ENCODE results near the gene POU2F3.

POU2F3 gene

DNA sequence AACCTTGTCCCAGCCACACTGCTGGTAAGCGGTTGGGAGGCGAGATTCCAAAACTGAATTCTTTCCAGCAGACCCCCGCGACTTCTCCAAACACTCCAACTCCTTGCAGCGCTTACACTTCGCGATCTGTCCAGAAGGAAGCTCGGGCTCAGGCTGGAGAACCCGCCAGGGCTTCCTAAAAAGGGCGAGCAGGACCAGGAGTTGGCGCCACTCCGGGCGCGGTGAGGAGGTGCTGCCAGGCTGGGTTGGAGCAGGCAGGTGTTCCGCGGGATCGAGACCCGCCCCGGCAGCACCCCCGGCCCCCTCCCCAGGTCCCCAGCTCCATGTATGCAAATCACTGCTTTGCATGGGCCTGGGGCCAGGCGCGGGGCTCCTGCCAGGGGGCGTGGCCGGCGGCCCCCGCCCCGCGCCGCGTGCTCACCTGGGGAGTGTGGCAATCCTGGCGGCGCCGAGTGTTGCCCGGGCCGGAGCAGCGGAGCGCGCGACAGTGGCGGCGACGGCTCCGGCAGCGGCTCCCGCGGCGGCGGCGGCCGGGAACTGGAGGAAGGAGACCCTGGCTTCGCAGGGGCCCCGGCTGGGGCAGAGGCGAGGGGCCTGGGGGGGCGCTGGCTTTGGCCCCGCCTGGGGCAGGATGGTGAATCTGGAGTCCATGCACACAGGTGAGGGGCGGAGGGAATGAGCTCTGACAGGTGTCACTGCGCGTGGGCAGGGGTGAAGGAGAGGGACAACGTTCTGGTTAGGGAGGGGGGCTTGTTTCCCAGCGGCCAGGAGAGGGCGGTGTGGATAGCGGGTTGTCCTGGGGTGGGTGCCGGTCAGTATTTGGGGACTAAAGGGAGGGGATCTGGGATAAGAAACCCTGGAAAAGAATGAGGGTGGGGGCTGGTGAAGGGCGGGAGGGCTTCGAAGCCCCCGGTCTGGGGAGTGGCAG, at the start of gene POU2F3:
Gene POU2F3 (plus strand): TSS at position 428 of the 928 bp plus-strand sequence. CDS start 204 bp downstream, at position 632.
- DNase-seq = no peak

GRCh38 chr11:120191058-120191457, 48.9 kb upstream of the POU2F3 start:
- DNase-seq = no peak

DNA sequence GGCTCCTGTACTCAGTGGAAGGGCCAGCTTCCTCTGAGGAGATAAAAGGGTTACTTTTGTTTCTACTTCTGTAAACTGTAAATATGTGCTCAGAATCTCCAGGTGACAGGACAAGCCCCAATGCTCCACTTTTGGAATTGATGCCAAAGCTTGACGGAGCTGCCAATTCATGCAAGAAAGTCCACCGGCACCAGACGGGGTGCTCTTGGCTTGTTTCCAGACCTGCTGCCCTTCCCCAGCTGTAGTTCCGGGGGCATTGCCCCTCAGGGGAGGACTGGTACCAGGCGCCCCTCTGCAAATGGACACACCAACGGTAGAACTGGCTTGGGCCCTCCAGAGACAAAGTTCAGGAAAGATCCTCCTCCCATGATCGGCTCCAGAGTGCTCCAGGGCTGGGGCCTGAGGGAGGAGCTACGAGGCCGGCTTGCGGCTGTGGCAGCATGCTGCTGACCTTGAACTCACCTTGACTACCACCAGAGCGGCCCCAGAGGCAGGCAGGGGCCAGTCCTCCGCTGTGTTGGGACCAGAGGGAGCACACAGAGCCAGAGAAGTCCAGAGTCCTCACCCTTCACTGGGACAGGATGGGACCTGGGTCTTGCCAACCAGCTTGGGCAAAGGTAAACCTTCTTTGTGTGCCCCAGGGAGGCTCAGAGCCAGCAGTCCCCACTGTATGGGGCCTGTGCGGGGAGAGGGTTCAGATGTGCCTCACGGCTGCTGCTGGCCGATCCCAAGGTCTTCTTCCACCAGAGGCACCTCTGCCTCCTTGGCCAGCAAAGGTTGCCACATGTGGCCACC, 46.9 kb upstream of the POU2F3 start:
- no peak for DNase-seq

- no peak for DNase-seq
These were observed 45.8 kb upstream of the POU2F3 start for GRCh38 chr11:120194166-120194565.

GRCh38 chr11:120195601-120196320, 44.2 kb upstream of the POU2F3 start:
- no peak for DNase-seq

DNA sequence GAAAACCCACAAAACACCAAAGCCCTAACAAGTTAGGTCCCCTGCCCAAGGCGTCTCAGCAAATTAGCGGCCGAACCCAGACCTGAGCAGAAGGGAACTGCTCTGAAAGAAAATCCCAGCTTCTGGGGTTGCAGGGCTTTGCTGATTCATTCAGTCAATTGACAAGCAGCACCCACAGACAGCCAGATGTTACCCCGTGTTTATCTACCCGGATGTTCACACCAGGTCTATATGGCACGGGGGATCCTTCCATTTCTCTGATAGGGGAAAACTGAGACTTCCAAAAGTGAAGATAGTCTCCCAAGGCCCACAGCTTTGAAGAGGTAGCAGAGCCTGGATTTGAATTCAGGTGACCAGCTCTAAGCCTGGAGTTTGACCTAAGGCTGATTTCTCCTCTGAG, 43.1 kb upstream of the POU2F3 start:
- no peak for DNase-seq

- DNase-seq = no peak
These were observed 42.6 kb upstream of the POU2F3 start for GRCh38 chr11:120197251-120197891.

DNA sequence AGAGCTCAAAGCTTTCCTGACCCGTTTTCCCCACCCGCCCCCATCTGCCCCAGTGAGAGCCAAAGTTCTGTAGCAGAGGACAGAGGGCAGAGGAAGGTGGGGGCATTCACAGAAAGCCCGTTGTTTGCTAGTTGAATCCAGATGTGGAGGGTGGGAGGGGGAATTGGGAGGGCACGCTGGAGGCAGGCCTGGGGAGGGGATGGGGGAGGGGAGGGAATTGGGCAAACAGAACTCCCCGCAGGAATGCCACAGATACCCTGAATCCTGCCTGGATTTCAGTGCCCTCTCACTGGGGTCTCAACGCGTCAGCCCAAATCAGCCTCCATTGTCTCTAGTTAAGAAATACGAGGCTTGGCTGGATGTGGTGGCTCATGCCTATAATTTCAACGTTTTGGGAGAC, 42.0 kb upstream of the POU2F3 start:
- no peak for DNase-seq

GRCh38 chr11:120198403-120198786, 41.5 kb upstream of the POU2F3 start:
- DNase-seq = no peak

DNA sequence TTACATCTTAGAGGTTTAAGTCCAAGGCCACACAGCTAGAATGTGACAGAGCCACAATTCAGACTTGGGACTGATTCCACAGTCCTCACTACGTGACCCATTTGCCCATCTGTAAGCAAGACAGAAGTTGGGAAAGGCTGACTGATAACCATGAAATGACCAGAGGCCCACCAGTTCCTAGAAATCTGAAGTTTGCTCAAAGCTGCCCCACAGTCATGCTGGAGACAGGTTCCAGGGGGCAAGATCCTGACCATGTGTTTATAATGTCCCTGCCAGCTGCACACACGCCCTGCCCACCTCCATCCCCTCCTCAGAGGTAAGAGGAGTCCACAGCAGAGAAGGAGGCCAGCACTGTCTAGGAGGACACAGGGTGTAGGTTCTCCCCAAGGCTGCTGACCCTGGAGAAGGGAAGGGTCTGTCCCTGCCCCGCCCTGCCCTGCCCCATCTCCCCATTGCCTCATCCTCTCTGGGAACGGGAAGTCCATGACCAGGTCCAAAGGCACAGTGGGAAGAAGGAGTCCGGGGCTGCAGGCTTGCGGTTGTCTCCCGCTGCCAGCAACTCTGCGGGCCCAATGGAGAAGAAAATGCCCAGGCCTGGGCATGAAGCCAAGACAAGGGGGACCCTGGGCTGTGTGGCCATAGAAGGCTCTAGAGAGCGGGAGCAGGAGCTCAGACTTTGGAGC, 41.0 kb upstream of the POU2F3 start:
- DNase-seq = no peak

DNA sequence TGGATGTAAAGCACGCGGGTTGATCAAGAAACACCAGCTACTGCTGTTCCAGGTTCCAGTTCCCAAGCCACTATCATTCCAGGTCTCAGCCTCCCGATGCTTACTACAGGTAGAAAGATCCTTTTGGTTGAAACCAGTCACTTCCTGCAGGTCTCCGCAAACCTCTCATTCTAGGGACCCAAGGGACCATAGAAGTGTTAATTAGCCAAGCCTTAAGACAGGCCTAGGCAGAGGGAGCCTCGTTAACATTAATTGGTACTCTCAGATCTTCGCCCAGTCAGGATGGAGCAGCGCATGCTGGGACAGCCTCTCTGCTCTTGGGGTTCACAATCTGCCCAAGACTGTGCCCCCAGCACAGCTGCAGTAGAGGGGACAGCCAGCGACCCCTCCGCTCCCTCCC, 40.3 kb upstream of the POU2F3 start:
- DNase-seq = no peak

DNA sequence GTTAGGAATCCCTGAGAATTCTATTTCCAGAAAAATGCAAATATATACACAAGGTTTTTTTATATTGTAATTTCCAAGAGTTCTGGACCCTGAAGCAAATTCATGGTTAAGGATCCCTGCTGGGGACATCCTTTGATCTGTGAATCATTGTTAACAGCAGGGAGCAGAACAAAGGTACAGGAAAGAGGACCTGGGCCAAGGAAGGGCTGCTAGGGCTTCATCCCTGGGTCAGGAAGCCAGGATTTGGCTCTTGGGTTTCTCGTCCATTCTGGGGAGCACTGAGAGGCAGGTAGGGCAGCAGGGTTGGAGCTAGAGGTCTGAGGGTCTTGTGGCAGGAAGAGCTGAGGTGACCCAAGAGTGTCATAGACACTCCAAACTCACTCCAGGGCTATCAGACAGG, 39.3 kb upstream of the POU2F3 start:
- no peak for DNase-seq

DNA sequence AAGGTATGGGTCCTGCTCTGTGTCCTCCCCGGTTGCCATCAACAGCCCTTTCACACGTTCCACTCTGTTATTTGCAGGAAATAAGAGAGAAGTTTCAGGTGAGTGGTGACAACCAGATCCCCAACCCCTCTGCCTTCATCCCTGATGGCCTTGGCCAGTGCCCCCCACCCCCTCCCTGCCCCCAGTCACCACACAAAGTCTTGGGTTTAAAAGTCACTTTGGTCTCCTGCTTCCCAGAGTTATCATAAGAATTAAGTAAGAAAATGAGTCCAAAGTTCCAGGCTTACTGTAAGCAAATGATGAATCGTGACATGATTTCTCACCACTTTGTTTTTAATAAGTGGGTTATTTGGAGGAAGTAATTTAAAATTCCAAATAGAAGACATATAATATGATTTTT, 38.3 kb upstream of the POU2F3 start:
- DNase-seq = no peak

DNA sequence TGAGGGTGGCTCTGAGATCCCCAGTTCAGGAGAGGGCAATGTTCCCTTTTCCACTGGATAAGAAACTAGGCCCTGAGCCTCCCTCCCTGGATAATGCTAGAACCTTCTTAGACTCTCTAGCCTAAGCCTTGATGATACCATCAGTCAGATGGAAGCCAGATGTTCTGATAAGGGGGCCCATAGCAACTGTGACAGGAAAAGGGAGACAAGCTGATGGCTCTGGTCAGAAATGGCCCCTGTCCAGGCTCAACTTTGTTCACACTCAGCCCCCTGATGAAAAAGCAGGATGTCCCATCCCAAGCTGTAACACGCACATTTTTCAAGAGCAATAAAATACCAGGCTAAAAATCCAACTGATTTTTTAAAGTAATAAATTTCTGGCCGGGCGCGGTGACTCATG, 36.3 kb upstream of the POU2F3 start:
- DNase-seq = no peak

DNA sequence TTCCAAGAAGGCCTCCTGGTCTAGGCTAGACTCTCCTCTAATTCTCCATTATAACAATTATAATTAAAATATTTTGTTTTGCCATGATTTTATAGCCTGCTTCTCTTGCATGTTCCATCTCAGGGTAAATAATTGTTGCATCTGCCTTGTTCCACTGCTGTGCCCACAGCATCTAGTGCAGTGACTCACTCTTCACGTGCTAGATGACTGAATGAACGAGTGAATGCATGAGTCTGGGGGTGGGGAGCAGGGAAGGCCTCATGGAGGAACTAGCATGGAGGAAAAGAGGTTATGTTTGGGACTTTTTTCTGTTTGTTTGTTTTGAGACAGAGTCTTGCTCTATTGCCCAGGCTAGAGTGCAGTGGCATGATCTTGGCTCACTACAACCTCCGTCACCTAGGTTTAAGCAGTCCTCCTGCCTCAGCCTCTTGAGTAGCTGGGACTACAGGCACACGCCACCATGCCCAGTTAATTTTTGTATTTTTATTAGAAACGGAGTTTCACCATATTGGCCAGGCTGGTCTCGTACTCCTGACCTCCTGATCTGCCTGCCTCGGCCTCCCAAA, 34.3 kb upstream of the POU2F3 start:
- DNase-seq = no peak

DNA sequence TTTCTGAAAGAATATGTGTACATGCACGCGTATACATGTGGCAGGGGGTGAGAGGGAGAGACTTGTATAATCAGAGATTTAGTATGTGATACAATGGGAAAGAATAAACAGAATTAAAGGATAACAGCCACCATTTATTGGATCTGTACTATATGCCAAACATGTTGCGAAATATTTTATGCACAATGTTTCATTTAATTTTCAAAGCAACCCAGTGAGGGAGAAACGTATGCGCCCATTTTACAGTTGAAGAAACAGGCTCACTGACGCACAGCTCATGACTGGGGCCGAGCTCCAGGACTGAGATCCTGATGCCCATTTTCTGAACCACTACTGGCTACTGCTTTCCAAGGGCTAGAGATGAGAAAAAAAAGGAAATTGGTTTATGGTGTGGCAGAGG, 32.4 kb upstream of the POU2F3 start:
- no peak for DNase-seq

DNA sequence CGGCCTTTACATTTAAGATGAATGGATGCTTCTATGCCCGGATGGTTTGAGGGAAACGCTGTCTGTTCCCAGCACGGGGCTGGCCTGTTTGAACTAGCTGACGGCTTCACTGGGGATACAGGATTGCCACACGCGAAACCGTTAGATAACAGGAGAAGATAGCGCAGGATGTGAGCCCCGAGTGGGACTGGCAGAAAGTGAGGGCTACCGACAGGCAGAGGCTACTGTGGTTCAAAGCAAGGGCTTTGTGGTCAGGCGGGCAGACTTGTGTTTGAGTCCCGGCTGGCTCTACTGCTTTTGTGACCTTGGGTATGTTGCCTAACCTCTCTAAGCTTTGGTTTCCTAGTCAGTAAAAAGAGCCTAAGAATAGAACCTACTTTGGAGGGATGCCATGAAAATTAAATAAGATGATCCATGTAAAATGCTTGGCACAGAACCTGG, 31.9 kb upstream of the POU2F3 start:
- DNase-seq = no peak

- DNase-seq = no peak
These were observed 31.2 kb upstream of the POU2F3 start for GRCh38 chr11:120208777-120209176.

GRCh38 chr11:120209746-120210625, 30.0 kb upstream of the POU2F3 start:
- DNase-seq = no peak

DNA sequence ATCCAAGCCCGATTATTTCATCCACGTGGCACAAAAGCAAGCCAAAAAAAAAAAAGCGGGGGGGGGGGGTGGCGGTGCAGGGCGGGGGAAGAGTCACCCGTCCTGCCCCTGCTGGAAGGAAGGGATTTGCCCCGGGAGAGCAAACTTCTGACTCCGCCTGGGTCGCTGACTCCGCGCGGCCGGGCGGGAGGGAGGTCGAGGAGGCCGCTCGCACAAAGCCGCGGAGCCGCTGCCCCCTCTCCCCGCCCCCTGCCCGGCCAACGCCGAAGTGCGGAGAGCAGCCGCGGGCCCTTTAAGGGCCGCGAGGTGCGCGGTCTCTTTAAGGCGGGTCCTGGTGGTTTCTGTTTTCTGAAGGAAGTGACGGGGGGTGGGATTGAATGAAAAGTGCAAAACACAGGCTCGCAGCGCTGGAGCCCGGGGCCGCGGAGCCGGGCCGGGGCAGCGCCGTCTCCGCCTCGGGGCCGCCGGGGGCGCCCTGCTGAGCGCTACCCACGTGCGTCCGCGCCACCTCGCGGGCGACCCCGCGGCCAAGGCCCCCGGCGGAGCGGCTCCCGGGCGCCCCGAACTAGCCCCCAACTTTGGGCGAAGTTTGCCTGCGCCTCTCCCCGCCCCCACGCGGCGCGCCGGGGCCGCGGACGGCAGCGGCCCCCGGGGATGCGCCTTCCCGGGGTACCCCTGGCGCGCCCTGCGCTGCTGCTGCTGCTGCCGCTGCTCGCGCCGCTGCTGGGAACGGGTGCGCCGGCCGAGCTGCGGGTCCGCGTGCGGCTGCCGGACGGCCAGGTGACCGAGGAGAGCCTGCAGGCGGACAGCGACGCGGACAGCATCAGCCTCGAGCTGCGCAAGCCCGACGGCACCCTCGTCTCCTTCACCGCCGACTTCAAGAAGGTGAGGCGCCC, 29.1 kb upstream of the POU2F3 start, which contains the start of gene OAF:
Gene OAF (plus strand): TSS at position 407 of the 896 bp plus-strand sequence. CDS start 248 bp downstream, at position 655.
- DNase-seq = no peak
